ES-I3 (cell line): ENCODE measurements around the gene SERINC3.
A peak's percentile ranks its signal among the peaks of the same experiment; 100 is the strongest.
"Not testable (repeated sequence)": the region's sequence is repeated elsewhere in the genome, so short reads cannot be mapped to it uniquely, and the experiment has no call there.

Source experiments
- H3K36me3 ChIP-seq: 2 replicates; pipeline ENCODE4 v1.6.1; 2013; ENCODE audit warnings: mild to moderate bottlenecking, low read length, control low read depth, moderate library complexity; ENCODE audit not compliant: insufficient read depth
- H3K4me1 ChIP-seq: 2 replicates; pipeline ENCODE4 v1.6.1; 2013; ENCODE audit warnings: mild to moderate bottlenecking, control low read depth, low read length; ENCODE audit not compliant: insufficient read depth
- H3K9ac ChIP-seq: 2 replicates; pipeline ENCODE4 v1.6.1; 2013; ENCODE audit warnings: low read depth, mild to moderate bottlenecking, low read length, moderate library complexity
- H3K9me3 ChIP-seq: 2 replicates; pipeline ENCODE4 v1.6.1; 2013; ENCODE audit warnings: mild to moderate bottlenecking, low read length, moderate library complexity; ENCODE audit not compliant: control insufficient read depth, insufficient read depth

Gene SERINC3

GRCh38 chr20:44475694-44476560, 45.9 kb downstream of the SERINC3 start, which contains the start of gene TTPAL:
Gene TTPAL, plus strand, starts transcription at chr20:44475874. Its CDS starts 4,126 bp downstream, at chr20:44480000.
- Histone ChIP-seq H3K9me3 (no peaks in the 10 kb centered on the region), H3K4me1 (0 out of 2 replicates have a peak, but pooled peaks cover 8% of the 10 kb centered on the region), H3K9ac (peak within 1 kb of the TSS; percentile 82), H3K36me3 (no peaks in the 10 kb centered on the region)

GRCh38 chr20:44475372-44475693, 46.5 kb downstream of the SERINC3 start:
- H3K4me1 ChIP-seq: 0 out of 2 replicates have a peak, but pooled peaks cover 8% of the 10 kb centered on the region

GRCh38 chr20:44472283-44472682, 49.6 kb downstream of the SERINC3 start:
- H3K9ac ChIP-seq, H3K36me3 ChIP-seq, H3K9me3 ChIP-seq, H3K4me1 ChIP-seq: not testable (repeated sequence)

More at GRCh38 chr20:44475372-44475693, 46.5 kb downstream of the SERINC3 start:
- Histone ChIP-seq H3K9me3 (no peaks in the 10 kb centered on the region), H3K36me3 (no peaks in the 10 kb centered on the region), H3K9ac (peak overlapping the region; percentile 82; the same call in 1 of the 2 replicates)

- Histone ChIP-seq H3K9me3 (no peaks in the 10 kb centered on the region), H3K9ac (no peak overlapping the region), H3K4me1 (0 out of 2 replicates have a peak, but pooled peaks cover under 1% of the 10 kb centered on the region), H3K36me3 (no peaks in the 10 kb centered on the region)
Observed at GRCh38 chr20:44471481-44471882, 50.4 kb downstream of the SERINC3 start.

- no peaks in the 10 kb centered on the region for H3K9me3 ChIP-seq
- no peaks in the 10 kb centered on the region for H3K4me1 ChIP-seq
- no peaks in the 10 kb centered on the region for H3K36me3 ChIP-seq
- H3K9ac ChIP-seq: no peak overlapping the region
Observed at GRCh38 chr20:44470327-44470726, 51.5 kb downstream of the SERINC3 start.

- H3K4me1 ChIP-seq: no peaks in the 10 kb centered on the region; the same call in 1 of the 2 replicates
- no peak overlapping the region for H3K9ac ChIP-seq
- H3K36me3 ChIP-seq: no peaks in the 10 kb centered on the region
- H3K9me3 ChIP-seq: no peaks in the 10 kb centered on the region
Observed at GRCh38 chr20:44468044-44468782, 53.7 kb downstream of the SERINC3 start.

GRCh38 chr20:44467289-44467883, 54.5 kb downstream of the SERINC3 start:
- Histone ChIP-seq H3K36me3 (no peaks in the 10 kb centered on the region), H3K9ac (no peak overlapping the region), H3K9me3 (no peaks in the 10 kb centered on the region), H3K4me1 (no peaks in the 10 kb centered on the region; the same call in 1 of the 2 replicates)

GRCh38 chr20:44465001-44465560, 56.8 kb downstream of the SERINC3 start:
- no peaks in the 10 kb centered on the region for H3K9me3 ChIP-seq
- no peak overlapping the region for H3K9ac ChIP-seq
- H3K4me1 ChIP-seq: peaks cover 10% of the 10 kb centered on the region
- no peaks in the 10 kb centered on the region for H3K36me3 ChIP-seq

- Histone ChIP-seq H3K4me1 (peaks cover 10% of the 10 kb centered on the region), H3K9ac (no peak overlapping the region), H3K36me3 (no peaks in the 10 kb centered on the region), H3K9me3 (no peaks in the 10 kb centered on the region)
Observed at GRCh38 chr20:44464514-44464913, 57.4 kb downstream of the SERINC3 start.

GRCh38 chr20:44463466-44463865, 58.4 kb downstream of the SERINC3 start:
- H3K36me3 ChIP-seq: no peaks in the 10 kb centered on the region
- no peak overlapping the region for H3K9ac ChIP-seq

GRCh38 chr20:44461803-44462174, 60.1 kb downstream of the SERINC3 start:
- no peaks in the 10 kb centered on the region for H3K36me3 ChIP-seq
- no peak overlapping the region for H3K9ac ChIP-seq
- peaks cover 10% of the 10 kb centered on the region for H3K4me1 ChIP-seq
- H3K9me3 ChIP-seq: no peaks in the 10 kb centered on the region

More at GRCh38 chr20:44463466-44463865, 58.4 kb downstream of the SERINC3 start:
- no peaks in the 10 kb centered on the region for H3K9me3 ChIP-seq
- peaks cover 10% of the 10 kb centered on the region for H3K4me1 ChIP-seq

- H3K4me1 ChIP-seq: peaks cover 10% of the 10 kb centered on the region
- no peak overlapping the region for H3K9ac ChIP-seq
- H3K36me3 ChIP-seq: no peaks in the 10 kb centered on the region
Observed at GRCh38 chr20:44461142-44461802, 60.6 kb downstream of the SERINC3 start.

GRCh38 chr20:44460795-44461141, 61.1 kb downstream of the SERINC3 start:
- H3K4me1 ChIP-seq: peaks cover 10% of the 10 kb centered on the region
- no peak overlapping the region for H3K9ac ChIP-seq
- no peaks in the 10 kb centered on the region for H3K36me3 ChIP-seq
- no peaks in the 10 kb centered on the region for H3K9me3 ChIP-seq

More at GRCh38 chr20:44461142-44461802, 60.6 kb downstream of the SERINC3 start:
- H3K9me3 ChIP-seq: no peaks in the 10 kb centered on the region

GRCh38 chr20:44459271-44459670, 62.6 kb downstream of the SERINC3 start:
- H3K9me3 ChIP-seq: no peaks in the 10 kb centered on the region

More at GRCh38 chr20:44459271-44459670, 62.6 kb downstream of the SERINC3 start:
- H3K36me3 ChIP-seq: no peaks in the 10 kb centered on the region
- no peak overlapping the region for H3K9ac ChIP-seq
- H3K4me1 ChIP-seq: peaks cover 10% of the 10 kb centered on the region
